Stimulated activated CD4-positive, alpha-beta T cell treated with anti-CD3 and anti-CD28 coated beads, Interleukin-1b, Interleukin-23, amount 100 ng/mL, for 4 hours (primary cell): ENCODE results near the gene LRMDA.
"Not testable (repeated sequence)": the region's sequence is repeated elsewhere in the genome, so short reads cannot be mapped to it uniquely, and the experiment has no call there.

Experiments
- DNase-seq, 2 donors: peaks; one replicate each; pipeline ENCODE4 v3.0.0-alpha.2; 2020; ENCODE audit warnings: low read depth in 2 of 2

Gene LRMDA

GRCh38 chr10:76126607-76127527 is 695.4 kb downstream of the LRMDA start:
- DNase-seq = no peak

GRCh38 chr10:76127984-76128589 is 696.7 kb downstream of the LRMDA start:
- no peak for DNase-seq

- DNase-seq = no peak
Observed at GRCh38 chr10:76129213-76129612, 697.8 kb downstream of the LRMDA start.

GRCh38 chr10:76130892-76131291 is 699.5 kb downstream of the LRMDA start:
- no peak for DNase-seq

- no peak for DNase-seq
Observed at GRCh38 chr10:76133597-76134255, 702.3 kb downstream of the LRMDA start.

- no peak for DNase-seq
Observed at GRCh38 chr10:76136961-76137360, 705.5 kb downstream of the LRMDA start.

- no peak for DNase-seq
Observed at GRCh38 chr10:76138286-76138685, 706.9 kb downstream of the LRMDA start.

GRCh38 chr10:76138906-76139305 is 707.5 kb downstream of the LRMDA start:
- DNase-seq = no peak

GRCh38 chr10:76139431-76139830 is 708.0 kb downstream of the LRMDA start:
- no peak for DNase-seq

- no peak for DNase-seq
Observed at GRCh38 chr10:76141376-76141775, 710.0 kb downstream of the LRMDA start.

GRCh38 chr10:76148217-76148616 is 716.8 kb downstream of the LRMDA start:
- not testable (repeated sequence) for DNase-seq

- no peak for DNase-seq
Observed at GRCh38 chr10:76149182-76149581, 717.8 kb downstream of the LRMDA start.

- DNase-seq = no peak
Observed at GRCh38 chr10:76149602-76150138, 718.2 kb downstream of the LRMDA start.

GRCh38 chr10:76150139-76150875 is 718.9 kb downstream of the LRMDA start:
- DNase-seq = no peak

- DNase-seq = no peak
Observed at GRCh38 chr10:76150876-76151288, 719.5 kb downstream of the LRMDA start.

GRCh38 chr10:76152186-76152585 is 720.8 kb downstream of the LRMDA start:
- no peak for DNase-seq

GRCh38 chr10:76155961-76156360 is 724.5 kb downstream of the LRMDA start:
- DNase-seq = no peak

- no peak for DNase-seq
Observed at GRCh38 chr10:76160446-76161300, 729.2 kb downstream of the LRMDA start.

GRCh38 chr10:76161301-76161582 is 729.8 kb downstream of the LRMDA start:
- DNase-seq = no peak

GRCh38 chr10:76168437-76168836 is 737.0 kb downstream of the LRMDA start:
- no peak for DNase-seq

GRCh38 chr10:76169246-76169645 is 737.8 kb downstream of the LRMDA start:
- no peak for DNase-seq
